NCI-H2196 treated with DMSO at 0.1 percent for 48 hours (cell line): Measurements from ENCODE around the gene ISY1.
"Not testable (repeated sequence)": the region's sequence is repeated elsewhere in the genome, so short reads cannot be mapped to it uniquely, and the experiment has no call there.

Experiments used
- DNase-seq: peaks from one replicate; lab custom pipeline; 2025; ENCODE audit not compliant: unreplicated experiment; lab: John Stamatoyannopoulos, UW

The ISY1 gene

DNA sequence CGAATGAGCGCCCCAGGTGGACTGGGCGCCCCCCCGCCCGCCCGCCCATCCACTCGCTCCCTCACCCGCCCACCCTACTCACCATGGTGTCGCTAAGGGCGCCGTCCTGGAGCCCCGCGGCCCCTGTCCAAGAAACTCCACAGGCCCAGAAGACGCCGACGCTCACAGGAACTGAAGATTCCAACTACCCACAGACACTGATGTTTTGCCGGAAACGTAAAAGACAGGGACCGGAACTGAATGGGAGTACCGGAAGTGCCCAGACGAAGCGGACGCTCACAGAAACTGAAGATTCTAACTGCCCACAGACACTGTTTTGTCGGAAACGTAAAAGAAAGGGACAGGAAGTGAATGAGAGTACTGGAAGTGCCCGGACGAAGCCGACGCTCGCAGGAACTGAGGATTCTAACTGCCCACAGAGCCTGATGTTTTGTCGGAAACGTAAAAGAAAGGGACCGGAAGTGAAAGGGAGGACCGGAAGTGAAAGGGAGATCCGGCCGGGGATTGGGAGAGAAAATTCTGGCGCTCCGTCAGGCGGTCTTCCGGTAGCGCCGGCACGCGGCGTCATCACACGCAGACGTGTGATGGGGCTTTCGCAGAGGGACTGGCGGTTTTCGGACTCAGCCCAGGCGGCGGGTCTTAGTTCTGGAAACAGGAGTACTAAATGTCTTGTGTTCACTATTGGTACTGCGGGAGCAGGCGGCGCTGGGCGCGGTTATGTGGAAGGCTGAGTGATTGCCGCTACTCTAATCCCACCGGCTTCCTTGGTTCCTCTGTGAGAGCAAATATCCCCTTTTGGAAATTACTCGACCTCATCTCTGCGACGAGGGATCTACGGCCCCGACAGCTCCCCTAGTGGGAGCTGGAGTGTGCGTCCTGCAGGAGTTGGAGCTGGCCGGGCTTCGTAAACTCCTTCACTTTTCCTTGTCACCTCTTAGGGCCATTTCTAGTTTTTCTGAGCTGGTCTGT, at the start of gene ISY1:
Gene ISY1 (minus strand): TSS at position 173 of the 969 bp plus-strand sequence. CDS start 88 bp downstream, at position 85.
- peak; percentile 99 for DNase-seq

DNA sequence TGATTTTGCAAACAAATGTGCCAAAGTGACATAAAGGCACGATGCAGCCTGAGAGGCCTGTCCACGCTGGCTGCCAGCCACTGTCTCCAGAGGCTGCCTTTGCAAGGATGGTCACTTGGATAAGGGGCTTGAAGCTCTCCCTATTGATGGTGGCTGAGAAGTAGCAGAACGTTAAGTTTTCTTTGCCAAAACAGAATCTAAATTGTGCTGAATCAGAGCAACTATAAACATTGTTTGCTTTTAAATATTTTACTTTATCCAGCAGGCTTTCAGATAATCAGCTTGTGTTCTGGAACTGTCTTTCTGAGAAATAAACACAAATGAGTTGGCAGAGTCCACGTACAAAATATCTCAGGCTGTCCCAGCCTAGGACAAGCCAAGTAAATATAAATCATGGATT, 46.6 kb upstream of the ISY1 start:
- DNase-seq = no peak

DNA sequence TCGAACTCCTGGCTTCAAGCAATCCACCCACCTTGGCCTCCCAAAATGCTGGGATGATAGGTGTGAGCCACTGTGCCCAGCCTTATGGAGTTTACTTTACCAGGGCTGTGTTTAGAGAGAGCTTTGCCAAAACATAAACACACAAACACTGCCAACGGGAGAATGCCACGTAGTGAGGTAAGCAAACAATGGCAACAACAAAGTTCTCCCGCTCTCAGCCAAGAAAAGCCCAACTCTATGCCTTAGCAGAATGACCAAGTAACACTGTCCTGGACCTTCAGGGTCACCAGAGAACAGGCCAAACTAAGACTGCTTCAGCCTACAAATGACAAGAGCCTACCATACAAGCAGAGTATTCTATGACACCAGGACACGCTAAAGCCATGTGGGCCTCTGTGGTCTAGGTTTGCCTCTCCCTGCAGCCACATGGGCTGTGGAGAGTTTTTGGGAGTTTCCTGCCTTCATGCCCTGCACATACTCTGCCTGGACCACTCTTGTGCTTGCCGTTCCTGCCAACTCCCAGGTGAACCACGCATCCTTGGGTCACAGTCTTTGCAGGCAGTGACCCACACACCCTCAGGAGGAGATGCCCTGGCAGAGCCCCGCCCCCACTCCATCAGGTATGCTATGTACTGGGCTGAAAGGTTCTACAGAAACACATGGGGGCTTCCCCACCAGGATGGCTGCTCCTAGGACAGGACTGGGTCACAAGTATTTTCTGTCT, 44.4 kb upstream of the ISY1 start:
- DNase-seq = no peak

DNA sequence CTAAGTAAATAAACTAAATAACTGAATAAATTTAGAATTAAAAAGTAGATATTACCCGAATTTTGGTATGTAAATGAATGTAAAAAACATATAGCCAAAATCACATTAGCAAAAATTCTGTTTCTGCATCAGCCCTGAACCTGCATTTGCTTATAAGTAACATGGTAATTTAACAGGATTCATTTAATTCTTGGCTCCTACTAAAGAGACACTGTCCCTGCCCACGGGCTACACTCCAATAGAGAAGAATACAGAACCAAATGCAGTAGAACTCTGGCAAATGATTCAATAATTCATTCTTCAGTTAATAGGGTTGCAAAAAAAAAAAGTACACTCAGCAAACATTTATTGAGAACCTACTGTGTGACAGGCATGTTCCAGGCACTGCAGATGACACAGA, 43.6 kb upstream of the ISY1 start:
- no peak for DNase-seq

DNA sequence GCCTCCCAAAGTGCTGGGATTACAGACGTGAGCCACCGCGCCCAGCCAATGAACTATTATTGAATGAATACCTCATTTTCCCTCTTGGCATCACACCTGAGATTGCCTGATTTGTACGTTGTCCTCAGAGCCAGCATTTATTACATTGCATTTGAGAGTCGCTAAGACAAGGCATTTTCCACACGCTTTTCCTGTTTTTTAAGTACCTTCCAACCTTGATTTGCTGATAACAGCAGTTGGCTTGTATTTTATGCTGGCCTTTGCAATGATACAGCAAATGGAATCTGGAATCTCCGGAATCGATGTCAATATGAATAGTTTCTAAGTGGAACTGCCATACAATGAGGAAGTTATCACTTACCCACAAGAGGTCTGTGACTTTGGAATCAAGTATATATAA, 38.5 kb upstream of the ISY1 start:
- no peak for DNase-seq

DNA sequence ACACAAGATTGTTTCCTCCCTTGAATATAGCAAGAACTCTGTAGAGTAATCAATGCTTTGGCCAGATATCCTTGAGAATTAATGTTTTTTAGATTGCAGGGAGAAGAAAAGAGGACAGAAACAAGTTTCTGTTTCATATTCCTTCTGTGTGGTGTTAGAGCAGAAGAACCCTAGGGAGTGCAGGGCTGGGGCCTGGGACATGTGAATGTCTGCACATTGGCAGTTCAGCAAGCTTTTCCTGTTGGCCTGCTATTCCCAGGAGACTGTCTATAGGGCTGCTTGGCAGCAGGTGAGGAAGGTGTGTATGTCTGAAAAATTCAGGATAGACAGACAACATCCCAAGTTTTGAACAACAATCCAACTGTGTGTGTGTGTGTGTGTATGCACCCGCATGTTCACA, 36.5 kb upstream of the ISY1 start:
- DNase-seq = no peak

DNA sequence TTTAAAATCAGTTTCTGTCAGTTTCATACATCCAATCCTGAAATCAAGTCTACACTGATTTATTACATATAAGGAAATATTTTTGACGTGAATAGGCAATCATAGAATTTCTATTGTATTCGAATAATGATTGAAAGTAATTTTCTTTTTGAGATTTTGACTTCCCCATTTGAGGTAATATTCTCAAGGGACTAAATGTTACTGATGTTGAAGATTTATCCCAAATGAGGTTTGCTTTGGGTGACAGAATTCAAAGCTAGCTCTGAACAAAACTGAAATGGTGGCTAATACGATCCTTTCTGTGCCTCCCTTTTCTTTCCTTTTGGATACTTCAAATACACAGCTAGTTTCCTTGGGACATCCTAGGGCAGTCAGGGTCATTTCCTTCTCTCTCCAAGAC, 35.7 kb upstream of the ISY1 start:
- no peak for DNase-seq

DNA sequence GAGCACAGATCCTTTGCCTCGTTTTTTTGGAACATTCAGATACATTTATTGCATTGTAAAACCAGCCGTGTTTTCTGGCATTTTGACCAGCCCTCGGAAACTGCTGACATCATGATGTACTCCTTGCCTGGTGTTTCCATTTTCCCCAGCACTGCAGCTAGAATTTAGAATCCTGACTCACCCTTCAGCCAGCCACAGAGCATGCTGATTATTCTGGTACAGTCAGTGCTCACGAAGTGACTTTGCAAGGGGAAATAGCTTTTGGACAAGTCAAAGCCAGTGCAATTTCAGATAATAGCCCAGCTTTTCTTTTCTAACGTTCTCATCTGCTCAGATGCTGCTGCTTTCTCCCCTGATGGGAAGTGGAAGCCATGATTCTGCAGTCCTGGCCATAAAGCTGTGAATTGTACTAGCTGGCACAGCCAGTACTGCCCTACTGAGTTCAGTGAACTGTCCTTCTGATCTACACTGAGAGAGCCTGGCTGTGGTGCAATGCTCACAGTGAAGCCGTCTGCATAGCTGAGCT, 34.9 kb upstream of the ISY1 start:
- no peak for DNase-seq

DNA sequence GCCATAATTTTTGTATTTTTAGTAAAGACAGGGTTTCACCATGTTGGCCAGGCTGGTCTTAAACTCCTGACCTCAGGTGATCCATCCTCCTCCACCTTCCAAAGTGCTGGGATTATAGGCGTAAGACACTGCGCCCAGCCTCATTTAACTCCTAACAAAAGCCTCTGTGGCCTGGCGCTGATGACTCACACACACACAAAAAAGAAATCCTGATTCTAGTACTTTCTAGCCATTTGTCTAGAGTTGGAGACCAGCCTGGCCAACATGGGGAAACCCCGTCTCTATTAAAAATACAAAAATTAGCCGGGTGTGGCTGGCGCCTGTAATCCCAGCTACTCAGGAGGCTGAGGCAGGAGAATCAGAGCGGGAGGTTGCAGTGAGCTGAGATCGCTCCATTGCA, 28.9 kb upstream of the ISY1 start:
- DNase-seq = not testable (repeated sequence)

DNA sequence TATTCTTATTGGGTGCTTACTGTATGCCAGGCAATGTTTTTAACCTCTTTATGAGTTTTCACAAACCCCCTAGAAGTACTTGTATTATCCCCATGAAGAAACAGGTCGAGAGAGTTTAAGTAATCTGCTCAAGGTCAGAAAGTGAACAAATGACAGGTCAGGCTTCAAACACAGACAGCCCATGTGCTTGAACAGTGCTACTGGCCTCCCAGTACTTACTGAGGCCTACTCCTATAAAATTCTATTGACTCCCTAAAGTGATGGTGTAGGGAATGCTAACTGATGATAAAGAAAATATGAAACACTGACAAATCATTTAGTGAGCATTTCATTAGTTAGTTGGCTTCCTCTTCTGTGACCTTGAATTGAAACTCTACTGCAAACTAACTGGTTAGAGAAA, 27.0 kb upstream of the ISY1 start:
- no peak for DNase-seq

DNA sequence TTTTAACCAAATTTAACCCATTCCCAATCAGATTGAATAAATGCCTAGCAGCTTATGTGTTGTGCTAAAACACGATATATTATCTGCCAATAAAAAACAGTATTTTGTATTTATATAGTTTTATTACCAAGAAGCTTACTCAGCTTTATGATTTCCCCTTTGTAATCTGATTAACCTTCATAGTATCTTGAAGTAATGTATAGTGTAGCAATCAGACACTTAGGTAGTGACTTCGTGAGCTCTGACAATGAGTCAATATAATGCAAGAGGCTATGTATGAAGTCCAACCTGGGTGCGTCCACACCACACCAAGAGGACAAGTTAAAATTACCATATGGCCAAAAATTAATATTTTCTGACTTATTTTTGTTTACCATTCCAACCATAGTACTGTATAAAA, 24.9 kb upstream of the ISY1 start:
- no peak for DNase-seq

DNA sequence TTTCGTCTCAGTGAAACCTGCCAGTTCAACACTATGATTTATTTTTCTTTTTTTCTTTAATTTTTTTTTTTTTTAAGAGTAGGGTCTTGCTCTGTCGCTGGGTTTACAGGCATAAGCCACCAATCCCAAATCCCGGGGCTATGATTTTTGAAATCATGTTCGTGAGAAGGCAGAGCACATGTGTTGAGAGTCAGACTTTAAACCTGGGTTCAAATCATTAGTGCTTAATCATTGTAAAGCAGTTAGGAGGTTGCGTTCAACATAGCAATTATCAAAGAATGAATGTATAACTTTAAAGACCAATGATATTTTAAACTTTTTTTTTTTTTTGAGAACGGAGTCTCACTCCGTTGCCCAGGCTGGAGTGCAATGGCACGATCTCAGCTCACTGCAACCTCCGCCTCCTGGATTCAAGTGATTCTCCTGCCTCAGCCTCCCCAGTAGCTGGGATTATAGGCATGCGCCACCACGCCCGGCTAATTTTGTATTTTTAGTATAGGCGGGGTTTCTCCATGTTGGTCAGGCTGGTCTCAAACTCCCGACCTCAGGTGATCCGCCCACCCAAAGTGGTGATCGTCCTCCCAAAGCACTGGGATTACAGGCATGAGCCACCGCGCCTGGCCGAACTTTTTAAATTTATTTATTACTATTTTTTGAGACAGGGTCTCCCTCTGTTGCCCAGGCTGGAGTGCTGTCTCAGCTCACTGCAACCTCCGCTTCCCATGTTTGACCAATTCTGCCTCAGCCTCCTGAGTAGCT, 24.1 kb upstream of the ISY1 start:
- not testable (repeated sequence) for DNase-seq

DNA sequence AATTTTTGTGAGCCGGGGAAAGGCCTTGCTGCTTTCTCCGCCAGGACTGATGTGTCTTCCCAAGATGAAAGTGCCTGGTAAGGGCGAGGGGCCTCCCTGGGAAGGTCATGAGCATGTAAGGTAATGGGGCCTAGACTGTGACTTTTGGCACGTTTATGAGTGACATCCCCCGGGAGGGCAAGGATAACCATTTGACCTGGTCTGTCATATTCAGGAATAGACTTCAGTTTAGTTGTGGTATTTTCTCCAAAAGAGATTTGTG, 23.5 kb upstream of the ISY1 start:
- no peak for DNase-seq

DNA sequence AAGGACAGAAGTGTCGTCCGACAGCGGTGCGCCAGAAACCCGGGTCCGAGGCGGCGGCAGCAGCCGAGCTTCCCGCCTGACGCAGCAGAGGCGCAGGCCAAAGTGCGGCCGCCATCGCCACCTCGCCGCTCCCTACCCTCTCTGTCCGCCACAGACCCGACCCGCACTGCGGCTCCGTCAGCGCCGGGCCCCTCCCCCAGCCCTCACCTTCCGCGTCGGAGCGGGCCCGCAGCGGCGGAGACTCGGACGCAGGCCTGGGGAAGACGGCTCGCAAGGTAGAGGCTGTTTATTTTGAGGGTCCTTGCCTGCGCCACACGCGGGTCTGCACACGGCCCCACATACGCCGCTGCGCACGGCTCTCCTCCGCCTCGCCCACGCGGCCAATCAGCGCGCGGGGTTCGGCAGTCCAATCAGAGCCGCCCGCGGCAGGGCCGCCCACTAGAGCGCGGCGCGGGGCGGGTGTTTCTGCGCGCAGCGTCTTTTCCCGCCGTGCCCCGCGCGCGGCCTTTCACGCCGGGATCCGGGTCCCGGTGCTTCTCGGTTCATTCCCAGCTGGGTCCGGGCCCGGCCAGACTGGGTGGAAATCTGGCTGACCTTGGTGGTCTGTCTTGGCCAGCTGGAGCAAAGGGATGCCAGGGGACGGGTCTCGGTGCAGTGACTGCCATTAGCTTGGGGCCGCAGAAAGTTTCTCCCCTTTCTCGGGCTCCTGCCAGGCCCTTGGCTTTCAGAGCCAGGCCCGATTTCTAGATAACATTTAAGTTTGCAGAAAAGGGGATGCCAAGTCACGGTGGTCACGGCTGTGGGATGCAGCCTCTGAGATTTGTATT, 22.9 kb upstream of the ISY1 start, which contains the start of gene CNBP:
Gene CNBP (minus strand): TSS at position 328 of the 827 bp plus-strand sequence. CDS start 12,139 bp downstream, outside the sequence.
- DNase-seq = peak; percentile 94

DNA sequence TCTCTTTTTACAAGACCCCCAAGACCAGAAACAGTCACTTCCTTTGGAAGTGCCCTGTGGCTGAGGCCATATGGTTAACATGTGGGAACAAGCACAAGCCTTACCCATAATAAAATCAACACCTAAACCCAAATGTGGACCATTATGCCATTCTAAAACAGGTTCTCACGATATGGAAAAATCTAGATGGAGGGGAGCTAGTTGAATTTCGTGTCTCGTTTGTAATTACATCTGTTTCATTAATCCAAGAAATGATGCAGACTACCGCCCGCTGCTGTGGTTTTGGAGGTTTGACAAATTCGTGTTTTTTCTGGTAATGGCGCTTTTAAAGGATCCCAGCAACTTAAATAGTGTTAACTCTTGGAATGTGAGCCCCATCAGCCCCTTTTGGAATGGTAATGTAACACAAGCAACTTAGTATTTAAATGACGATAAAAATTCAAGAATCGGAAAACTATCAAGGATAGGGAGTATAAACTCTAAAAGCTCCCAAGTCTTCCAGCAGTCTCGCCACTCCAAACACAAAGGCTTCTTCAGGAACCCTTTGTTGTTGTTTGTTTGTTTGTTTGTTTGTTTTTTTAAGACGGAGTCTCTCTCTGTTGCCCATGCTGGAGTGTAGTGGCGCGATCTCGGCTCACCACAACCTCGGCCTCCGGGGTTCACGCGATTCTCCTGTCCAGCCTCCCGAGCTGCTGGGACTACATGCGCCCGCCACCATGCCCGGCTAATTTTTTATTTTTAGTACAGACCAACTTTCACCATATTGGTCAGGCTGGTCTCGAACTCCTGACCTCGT, 21.7 kb upstream of the ISY1 start:
- no peak for DNase-seq

DNA sequence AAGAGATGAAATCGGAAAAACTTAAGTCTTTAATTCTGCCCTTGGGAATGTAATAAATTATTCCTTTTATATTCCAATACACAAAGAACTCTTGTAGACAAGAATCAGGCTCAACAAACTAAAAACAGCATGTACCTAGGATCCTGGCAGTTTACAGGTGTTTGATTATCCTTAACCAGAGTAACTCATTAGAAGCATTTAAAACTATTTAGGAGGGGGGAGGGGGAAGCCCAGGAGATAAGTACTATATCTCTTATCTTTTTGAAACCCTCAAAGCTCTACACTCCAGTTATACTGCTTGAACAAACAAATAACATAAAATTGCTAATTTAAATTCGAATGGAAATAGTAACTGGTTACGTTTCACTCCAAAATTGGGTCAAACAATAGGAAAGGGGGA, 21.0 kb upstream of the ISY1 start:
- no peak for DNase-seq

DNA sequence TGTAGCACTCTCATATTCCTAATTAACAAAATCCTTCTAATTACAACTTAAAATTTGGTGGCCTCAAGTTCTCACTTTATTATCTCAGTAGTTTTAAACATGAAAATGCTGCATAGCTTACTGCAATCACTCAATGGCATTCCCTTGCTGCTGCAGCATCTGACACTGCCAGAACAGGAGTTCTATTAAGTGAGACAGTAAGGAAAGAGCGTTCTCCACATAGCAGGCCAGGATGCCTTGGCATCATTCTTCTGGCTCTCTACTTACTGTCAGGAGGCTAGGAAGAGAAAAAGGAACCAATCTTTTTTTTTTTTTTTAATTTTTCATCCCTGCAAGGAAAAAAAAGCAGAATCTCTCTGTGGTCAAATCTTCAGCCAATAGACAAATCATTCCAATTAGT, 19.6 kb upstream of the ISY1 start:
- DNase-seq = no peak

DNA sequence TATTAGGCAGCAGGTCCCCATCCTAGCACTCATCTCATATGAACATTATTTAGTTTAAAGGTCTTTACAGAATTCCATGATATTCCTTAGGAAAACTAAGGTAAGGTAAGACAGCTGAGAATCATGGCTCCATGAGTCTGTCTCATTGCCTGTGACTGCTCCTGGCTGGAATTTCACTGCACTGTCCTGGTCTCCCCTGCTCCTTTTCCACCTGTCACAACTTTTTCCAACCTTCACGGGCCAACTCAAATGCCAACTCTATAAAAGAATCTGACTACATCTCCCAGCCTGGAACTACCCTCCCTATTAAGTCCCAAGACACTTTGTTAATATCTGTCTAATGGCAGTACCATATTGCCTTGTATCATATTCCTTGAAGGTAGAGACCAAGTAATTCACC, 15.2 kb upstream of the ISY1 start:
- no peak for DNase-seq

DNA sequence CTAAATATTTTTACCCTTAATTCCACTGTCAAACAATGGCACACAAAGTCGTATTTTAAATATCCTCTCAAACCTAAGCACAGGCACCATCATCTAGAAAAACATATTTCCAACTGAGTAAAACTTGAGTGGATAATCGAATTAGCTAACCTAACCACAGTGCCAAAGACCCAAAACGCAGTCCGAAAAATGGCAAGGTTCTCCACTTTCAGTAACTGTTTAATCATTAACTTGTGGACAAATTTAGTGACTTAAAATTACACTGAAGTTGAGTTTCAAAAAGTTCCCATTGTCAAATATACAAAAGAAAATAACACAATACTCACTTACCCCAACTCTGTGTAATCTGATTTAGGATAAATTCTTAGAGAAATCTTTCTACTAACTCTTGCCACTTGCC, 12.9 kb upstream of the ISY1 start:
- DNase-seq = no peak

DNA sequence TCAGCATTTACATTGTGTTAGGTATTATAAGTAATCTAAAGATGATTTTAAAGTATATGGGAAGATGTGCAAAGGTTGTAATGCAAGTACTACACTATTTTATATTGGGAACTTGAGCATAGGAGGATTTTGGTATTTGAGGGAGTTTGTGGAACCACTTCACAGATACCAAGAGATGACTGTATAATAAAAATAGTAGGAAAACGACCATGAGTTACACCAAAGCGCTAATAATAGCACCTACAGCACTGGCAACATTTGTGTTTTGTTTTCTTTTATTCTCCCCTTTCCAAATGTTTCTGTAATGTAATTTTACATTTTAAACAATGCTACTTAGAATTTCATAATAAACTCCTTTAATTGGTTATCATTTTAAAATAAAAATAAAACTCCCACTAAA, 12.3 kb upstream of the ISY1 start:
- no peak for DNase-seq
